OCI-M2 (cell line): Measurements from ENCODE around the gene SCYL1.

Experiments
- DNase-seq: peaks from one replicate; lab custom pipeline; 2025; ENCODE audit not compliant: unreplicated experiment; lab: John Stamatoyannopoulos, UW

Gene SCYL1

GRCh38 chr11:65579291-65579690 lies 54.4 kb downstream of the SCYL1 start:
- no peak for DNase-seq

GRCh38 chr11:65580031-65580692 lies 55.3 kb downstream of the SCYL1 start:
- DNase-seq: no peak

- no peak for DNase-seq
Measured at GRCh38 chr11:65580756-65581155, 55.9 kb downstream of the SCYL1 start.

GRCh38 chr11:65581928-65582327 lies 57.0 kb downstream of the SCYL1 start:
- DNase-seq: no peak

GRCh38 chr11:65583589-65583988 lies 58.7 kb downstream of the SCYL1 start:
- DNase-seq: no peak

- DNase-seq: no peak
Measured at GRCh38 chr11:65584106-65584505, 59.2 kb downstream of the SCYL1 start.

GRCh38 chr11:65584723-65585171 lies 59.9 kb downstream of the SCYL1 start:
- no peak for DNase-seq

- DNase-seq: no peak
Measured at GRCh38 chr11:65585396-65586246, 60.7 kb downstream of the SCYL1 start.

- DNase-seq: no peak
Measured at GRCh38 chr11:65586247-65586630, 61.4 kb downstream of the SCYL1 start.

- DNase-seq: no peak
Measured at GRCh38 chr11:65586676-65587075, 61.8 kb downstream of the SCYL1 start.
